ENCODE measurements around the gene ZC3H13. TPM values are rescaled to one million over a fixed set of nuclear protein-coding genes. Genes with fewer than 3 reads are reported as not detected.

The ZC3H13 gene, protein sequence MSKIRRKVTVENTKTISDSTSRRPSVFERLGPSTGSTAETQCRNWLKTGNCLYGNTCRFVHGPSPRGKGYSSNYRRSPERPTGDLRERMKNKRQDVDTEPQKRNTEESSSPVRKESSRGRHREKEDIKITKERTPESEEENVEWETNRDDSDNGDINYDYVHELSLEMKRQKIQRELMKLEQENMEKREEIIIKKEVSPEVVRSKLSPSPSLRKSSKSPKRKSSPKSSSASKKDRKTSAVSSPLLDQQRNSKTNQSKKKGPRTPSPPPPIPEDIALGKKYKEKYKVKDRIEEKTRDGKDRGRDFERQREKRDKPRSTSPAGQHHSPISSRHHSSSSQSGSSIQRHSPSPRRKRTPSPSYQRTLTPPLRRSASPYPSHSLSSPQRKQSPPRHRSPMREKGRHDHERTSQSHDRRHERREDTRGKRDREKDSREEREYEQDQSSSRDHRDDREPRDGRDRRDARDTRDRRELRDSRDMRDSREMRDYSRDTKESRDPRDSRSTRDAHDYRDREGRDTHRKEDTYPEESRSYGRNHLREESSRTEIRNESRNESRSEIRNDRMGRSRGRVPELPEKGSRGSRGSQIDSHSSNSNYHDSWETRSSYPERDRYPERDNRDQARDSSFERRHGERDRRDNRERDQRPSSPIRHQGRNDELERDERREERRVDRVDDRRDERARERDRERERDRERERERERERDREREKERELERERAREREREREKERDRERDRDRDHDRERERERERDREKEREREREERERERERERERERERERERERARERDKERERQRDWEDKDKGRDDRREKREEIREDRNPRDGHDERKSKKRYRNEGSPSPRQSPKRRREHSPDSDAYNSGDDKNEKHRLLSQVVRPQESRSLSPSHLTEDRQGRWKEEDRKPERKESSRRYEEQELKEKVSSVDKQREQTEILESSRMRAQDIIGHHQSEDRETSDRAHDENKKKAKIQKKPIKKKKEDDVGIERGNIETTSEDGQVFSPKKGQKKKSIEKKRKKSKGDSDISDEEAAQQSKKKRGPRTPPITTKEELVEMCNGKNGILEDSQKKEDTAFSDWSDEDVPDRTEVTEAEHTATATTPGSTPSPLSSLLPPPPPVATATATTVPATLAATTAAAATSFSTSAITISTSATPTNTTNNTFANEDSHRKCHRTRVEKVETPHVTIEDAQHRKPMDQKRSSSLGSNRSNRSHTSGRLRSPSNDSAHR (N-terminal part only)
- 10 to 100 TPM; 36.8 to 43.7 TPM for total RNA-seq
- polyA plus RNA-seq (ENCODE audit: insufficient read depth, low read depth, low replicate concordance) = 10.2 TPM
- long read RNA-seq, donor 1, partial matches to known transcripts = 30 of 30 reads
- long read RNA-seq, donor 1, other reads (novel, unspliced or antisense) = 0 of 30 reads
- long read RNA-seq, donor 2 = 0 reads

DNA sequence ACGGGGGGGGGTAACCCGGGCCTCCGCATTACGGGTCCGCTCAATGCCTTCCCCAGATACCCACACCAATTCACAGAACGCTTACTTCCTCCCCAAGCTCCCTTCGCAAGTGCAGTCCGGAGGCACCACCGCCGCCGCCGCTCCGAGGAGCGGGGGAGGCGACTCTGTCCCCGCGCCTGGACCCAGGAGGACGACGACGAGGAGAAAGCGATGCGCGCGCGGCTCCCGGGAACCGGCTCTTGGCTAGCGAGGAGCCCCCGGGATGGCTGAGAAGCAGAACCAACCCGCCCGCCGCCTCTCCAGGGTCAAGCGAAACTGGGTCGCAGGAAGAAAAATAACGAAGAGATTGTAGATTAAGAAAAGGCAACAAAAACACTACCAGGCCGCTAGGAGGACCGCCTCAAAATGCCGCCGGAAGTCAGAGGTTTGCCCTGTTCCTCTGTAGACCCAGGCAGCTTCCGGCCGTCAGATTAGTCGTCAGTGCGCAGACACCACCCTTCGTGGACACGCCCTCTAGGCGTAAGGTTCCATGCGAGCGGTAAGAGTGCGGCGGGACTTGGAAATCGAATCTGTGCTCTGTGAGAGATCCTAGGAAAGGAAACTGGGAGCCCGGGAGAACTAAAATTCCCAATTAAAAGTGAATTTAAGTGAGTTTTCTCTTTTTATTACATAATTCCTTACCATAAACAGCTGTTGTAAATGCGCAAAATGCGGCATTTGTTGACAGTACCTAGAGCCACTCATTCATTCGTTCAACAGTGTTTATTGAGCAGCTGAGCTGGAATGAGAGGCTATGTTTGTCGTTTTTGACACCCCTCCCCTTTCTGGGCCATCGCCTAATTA lies at the start of gene ZC3H13:
Gene ZC3H13 (minus strand): TSS at position 428 of the 843 bp plus-strand sequence. CDS start 7,239 bp downstream, outside the sequence.
- H3K4me1 ChIP-seq = peaks cover 14% of the 10 kb centered on the region
- H3K27ac ChIP-seq = peak within 1 kb of the TSS; percentile 82 to 92
- H3K27me3 ChIP-seq = no peaks in the 10 kb centered on the region
- intact Hi-C loops (cut with DNase I; ENCODE audit: low total_unique reads) = no loop called here
- no peaks in the 10 kb centered on the region for H3K9me3 ChIP-seq
- WGBS, 2 donors = 1% methylated on average over 42 to 57 of the region's 57 CpGs
- no peaks in the 10 kb centered on the region for H3K36me3 ChIP-seq (ENCODE audit: low read depth, missing control alignments)
- TF ChIP-seq POLR2A (IDR thresholded peaks at IDR 0.05) = peak; percentile 3
- TF ChIP-seq, protein P1, sequence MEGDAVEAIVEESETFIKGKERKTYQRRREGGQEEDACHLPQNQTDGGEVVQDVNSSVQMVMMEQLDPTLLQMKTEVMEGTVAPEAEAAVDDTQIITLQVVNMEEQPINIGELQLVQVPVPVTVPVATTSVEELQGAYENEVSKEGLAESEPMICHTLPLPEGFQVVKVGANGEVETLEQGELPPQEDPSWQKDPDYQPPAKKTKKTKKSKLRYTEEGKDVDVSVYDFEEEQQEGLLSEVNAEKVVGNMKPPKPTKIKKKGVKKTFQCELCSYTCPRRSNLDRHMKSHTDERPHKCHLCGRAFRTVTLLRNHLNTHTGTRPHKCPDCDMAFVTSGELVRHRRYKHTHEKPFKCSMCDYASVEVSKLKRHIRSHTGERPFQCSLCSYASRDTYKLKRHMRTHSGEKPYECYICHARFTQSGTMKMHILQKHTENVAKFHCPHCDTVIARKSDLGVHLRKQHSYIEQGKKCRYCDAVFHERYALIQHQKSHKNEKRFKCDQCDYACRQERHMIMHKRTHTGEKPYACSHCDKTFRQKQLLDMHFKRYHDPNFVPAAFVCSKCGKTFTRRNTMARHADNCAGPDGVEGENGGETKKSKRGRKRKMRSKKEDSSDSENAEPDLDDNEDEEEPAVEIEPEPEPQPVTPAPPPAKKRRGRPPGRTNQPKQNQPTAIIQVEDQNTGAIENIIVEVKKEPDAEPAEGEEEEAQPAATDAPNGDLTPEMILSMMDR (IDR thresholded peaks at IDR 0.05) = peak in 2 of 3 experiments; percentile 34 to 49
- peak within 1 kb of the TSS; percentile 86 to 87 for H3K4me3 ChIP-seq
- DNase-seq = peak; percentile 99

DNA sequence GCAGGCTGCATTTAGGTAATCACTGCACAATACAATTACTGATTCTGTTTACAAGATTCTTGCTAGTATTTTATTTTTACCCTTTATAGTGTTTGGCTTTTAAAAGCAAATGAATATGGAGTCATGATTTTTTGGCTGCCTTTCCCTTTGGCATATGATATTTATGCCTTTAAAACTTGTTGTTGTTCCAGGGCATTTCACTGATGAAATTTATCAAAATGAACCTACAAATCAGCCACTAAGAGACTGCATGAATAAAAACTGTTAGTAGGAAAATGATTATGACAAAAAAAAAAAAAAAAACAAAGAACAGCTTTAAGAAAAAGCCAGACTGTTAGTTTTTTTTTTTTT lies 49.7 kb upstream of the ZC3H13 start:
- DNase-seq = no peak

DNA sequence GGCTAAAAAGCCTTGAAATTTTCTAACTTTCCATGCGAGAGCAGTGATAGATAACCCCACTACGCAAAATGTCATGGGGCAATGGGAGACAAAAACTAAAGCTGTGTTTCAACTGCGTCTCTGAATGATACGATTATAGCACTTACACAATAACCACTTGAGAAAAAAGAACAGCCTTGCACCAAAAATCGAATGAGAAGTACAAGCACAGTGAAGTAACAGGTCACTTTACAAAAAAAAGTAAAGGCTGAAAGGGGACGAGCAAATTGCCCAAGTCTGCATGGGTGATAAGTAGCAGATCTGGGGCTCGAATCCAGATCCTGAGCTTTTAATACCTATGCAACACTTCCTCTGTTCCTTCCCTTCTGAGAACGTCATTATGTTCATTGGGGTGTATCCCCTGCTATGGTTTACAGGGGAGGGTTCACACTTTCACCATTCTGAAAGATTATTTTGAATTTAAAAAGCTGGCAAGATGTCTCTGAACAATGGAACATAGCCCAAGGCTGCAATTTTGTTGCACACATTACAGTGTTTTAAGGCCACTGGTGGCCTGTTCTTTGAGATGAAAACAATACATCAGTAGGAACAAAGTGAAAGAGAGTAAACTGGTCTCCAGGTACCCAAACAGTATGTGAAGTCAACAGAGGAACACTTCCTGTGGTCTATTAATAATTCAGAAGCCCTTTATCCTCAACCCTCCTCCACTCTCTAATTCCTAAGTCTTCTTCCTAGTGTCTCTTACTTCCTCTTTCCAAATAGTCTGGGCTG lies 49.1 kb upstream of the ZC3H13 start:
- Histone ChIP-seq H3K9me3 (no peaks in the 10 kb centered on the region), H3K4me3 (no peak overlapping the region), H3K36me3 (ENCODE audit: low read depth, missing control alignments) (no peaks in the 10 kb centered on the region), H3K27me3 (no peaks in the 10 kb centered on the region), H3K27ac (no peak overlapping the region), H3K4me1 (no peaks in the 10 kb centered on the region)
- no peak for TF ChIP-seq POLR2A (IDR thresholded peaks at IDR 0.05)
- TF ChIP-seq, protein P1 (IDR thresholded peaks at IDR 0.05) = no peak
- intact Hi-C loops (cut with DNase I; ENCODE audit: low total_unique reads) = no loop called here
- no peak for DNase-seq
- WGBS, 2 donors = 50 to 56% methylated on average over 8 of the region's 8 CpGs

More for the DNA sequence above, 49.7 kb upstream of the ZC3H13 start:
- TF ChIP-seq, protein P1 (IDR thresholded peaks at IDR 0.05) = no peak
- no peak for TF ChIP-seq POLR2A (IDR thresholded peaks at IDR 0.05)
- no peaks in the 10 kb centered on the region for H3K36me3 ChIP-seq (ENCODE audit: low read depth, missing control alignments)
- no peak overlapping the region for H3K27ac ChIP-seq
- no peaks in the 10 kb centered on the region for H3K27me3 ChIP-seq
- H3K4me3 ChIP-seq = no peak overlapping the region
- no peaks in the 10 kb centered on the region for H3K4me1 ChIP-seq
- intact Hi-C loops (cut with DNase I; ENCODE audit: low total_unique reads) = no loop called here
- no peaks in the 10 kb centered on the region for H3K9me3 ChIP-seq
